ENCODE data around the gene SP9.
"Not testable (repeated sequence)": the region's sequence is repeated elsewhere in the genome, so short reads cannot be mapped to it uniquely, and the experiment has no call there.

SP9 gene

GRCh38 chr2:174353004-174353403 lies 18.2 kb downstream of the SP9 start:
- TF ChIP-seq CTCF (conservative IDR thresholded peaks at IDR 0.05; ENCODE audit: low read depth, low read length) = no peak
- DNase-seq (ENCODE audit: low read depth) = no peak
- no peak overlapping the region for H3K4me3 ChIP-seq (ENCODE audit: low read depth, low read length)

GRCh38 chr2:174356347-174356746 lies 21.6 kb downstream of the SP9 start:
- TF ChIP-seq CTCF (conservative IDR thresholded peaks at IDR 0.05; ENCODE audit: low read depth, low read length) = no peak
- no peak for DNase-seq (ENCODE audit: low read depth)

GRCh38 chr2:174359663-174360062 lies 24.9 kb downstream of the SP9 start:
- not testable (repeated sequence) for DNase-seq (ENCODE audit: low read depth); H3K4me3 ChIP-seq (ENCODE audit: low read depth, low read length)

More at GRCh38 chr2:174356347-174356746, 21.6 kb downstream of the SP9 start:
- H3K4me3 ChIP-seq (ENCODE audit: low read depth, low read length) = no peak overlapping the region

GRCh38 chr2:174362949-174363348 lies 28.2 kb downstream of the SP9 start:
- no peak for TF ChIP-seq CTCF (conservative IDR thresholded peaks at IDR 0.05; ENCODE audit: low read depth, low read length)
- no peak overlapping the region for H3K4me3 ChIP-seq (ENCODE audit: low read depth, low read length)
- no peak for DNase-seq (ENCODE audit: low read depth)

GRCh38 chr2:174363492-174364225 lies 28.9 kb downstream of the SP9 start:
- not testable (repeated sequence) for H3K4me3 ChIP-seq (ENCODE audit: low read depth, low read length)

GRCh38 chr2:174364628-174365027 lies 29.9 kb downstream of the SP9 start:
- no peak overlapping the region for H3K4me3 ChIP-seq (ENCODE audit: low read depth, low read length)
- TF ChIP-seq CTCF (conservative IDR thresholded peaks at IDR 0.05; ENCODE audit: low read depth, low read length) = no peak
- no peak for DNase-seq (ENCODE audit: low read depth)

More at GRCh38 chr2:174363492-174364225, 28.9 kb downstream of the SP9 start:
- DNase-seq (ENCODE audit: low read depth) = not testable (repeated sequence)

GRCh38 chr2:174365571-174365970 lies 30.8 kb downstream of the SP9 start:
- no peak overlapping the region for H3K4me3 ChIP-seq (ENCODE audit: low read depth, low read length)
- DNase-seq (ENCODE audit: low read depth) = peak; percentile 76
- TF ChIP-seq CTCF (conservative IDR thresholded peaks at IDR 0.05; ENCODE audit: low read depth, low read length) = no peak

GRCh38 chr2:174368691-174369090 lies 33.9 kb downstream of the SP9 start:
- DNase-seq (ENCODE audit: low read depth) = no peak
- no peak for TF ChIP-seq CTCF (conservative IDR thresholded peaks at IDR 0.05; ENCODE audit: low read depth, low read length)
- H3K4me3 ChIP-seq (ENCODE audit: low read depth, low read length) = no peak overlapping the region

All from choroid plexus epithelial cell (primary cell).